Liver (tissue), 3 donors: Measurements from ENCODE around the gene LTN1.

Experiments used
- JUND ChIP-seq, 2 donors: IDR thresholded peaks; 2 replicates each; pipeline ENCODE4 v1.6.1; 2016; ENCODE audit warnings: antibody characterized with exemption in 2 of 2
- RAD21 ChIP-seq, 2 donors: IDR thresholded peaks; 2 replicates each; pipeline ENCODE4 v1.6.1; 2016; ENCODE audit warnings: antibody characterized with exemption in 2 of 2, mild to moderate bottlenecking in 2 of 2
- TF ChIP-seq, protein P1 (sequence below): fragments of 150-350 bp; IDR thresholded peaks from 2 replicates; pipeline ENCODE4 v1.5.1; 2017; ENCODE audit warnings: improper control_type of control experiment, low read depth, low read length; ENCODE audit not compliant: missing input control
- donor health status: healthy.
- donor health status: healthy.

DNA sequence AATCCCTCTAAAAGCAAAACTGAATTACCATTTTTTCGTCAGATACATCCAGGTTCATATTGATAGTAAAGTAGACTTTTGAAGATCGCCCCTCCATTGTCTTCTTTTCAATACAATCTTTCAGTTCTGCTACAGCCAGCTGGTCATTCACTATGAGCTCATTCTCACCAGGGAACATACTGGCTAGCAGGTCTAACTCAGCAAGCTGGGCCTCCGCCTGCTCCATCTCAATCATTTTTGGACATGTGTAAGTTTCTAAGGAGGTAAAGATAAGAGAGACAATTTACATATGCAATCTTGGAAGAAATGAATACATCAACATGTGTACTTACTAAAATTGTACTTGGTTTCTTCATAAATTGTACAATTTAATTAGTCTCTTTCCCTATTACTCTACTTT lies 15.7 kb upstream of the LTN1 start:
- TF ChIP-seq RAD21 (IDR thresholded peaks at IDR 0.05) (no peak), JUND (IDR thresholded peaks at IDR 0.05) (no peak)
- TF ChIP-seq, protein P1, sequence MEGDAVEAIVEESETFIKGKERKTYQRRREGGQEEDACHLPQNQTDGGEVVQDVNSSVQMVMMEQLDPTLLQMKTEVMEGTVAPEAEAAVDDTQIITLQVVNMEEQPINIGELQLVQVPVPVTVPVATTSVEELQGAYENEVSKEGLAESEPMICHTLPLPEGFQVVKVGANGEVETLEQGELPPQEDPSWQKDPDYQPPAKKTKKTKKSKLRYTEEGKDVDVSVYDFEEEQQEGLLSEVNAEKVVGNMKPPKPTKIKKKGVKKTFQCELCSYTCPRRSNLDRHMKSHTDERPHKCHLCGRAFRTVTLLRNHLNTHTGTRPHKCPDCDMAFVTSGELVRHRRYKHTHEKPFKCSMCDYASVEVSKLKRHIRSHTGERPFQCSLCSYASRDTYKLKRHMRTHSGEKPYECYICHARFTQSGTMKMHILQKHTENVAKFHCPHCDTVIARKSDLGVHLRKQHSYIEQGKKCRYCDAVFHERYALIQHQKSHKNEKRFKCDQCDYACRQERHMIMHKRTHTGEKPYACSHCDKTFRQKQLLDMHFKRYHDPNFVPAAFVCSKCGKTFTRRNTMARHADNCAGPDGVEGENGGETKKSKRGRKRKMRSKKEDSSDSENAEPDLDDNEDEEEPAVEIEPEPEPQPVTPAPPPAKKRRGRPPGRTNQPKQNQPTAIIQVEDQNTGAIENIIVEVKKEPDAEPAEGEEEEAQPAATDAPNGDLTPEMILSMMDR, result no peak
